ENCODE measurements around the gene KIFC3. TPM values are rescaled to one million over a fixed set of nuclear protein-coding genes. Genes with fewer than 3 reads are reported as not detected.

KIFC3 gene
- total and polyA plus RNA-seq, 2 of the 13 experiments (the other 11 are each of a cell fraction or from before 2014, with no cell fraction given): 42.1 to 45.3 TPM

- TF ChIP-seq SNAPC4 (CRISPR knock-in tag; IDR thresholded peaks at IDR 0.05) (no peak), FOXA3 (CRISPR knock-in tag; IDR thresholded peaks at IDR 0.05) (peak; percentile 77), KMT2B (CRISPR knock-in tag; IDR thresholded peaks at IDR 0.05) (0 out of 2 replicates have a peak, but pooled peaks have one; percentile 45), KMT2A (CRISPR knock-in tag; IDR thresholded peaks at IDR 0.05) (0 out of 2 replicates have a peak, but pooled peaks have one; percentile 28), ZBTB10 (CRISPR knock-in tag; IDR thresholded peaks at IDR 0.05; ENCODE audit: borderline replicate concordance) (peak; percentile 34; the same call in 1 of the 2 replicates), NFIC (IDR thresholded peaks at IDR 0.05; ENCODE audit: low read length) (peak; percentile 28; the same call in 1 of the 2 replicates), DNMT3B (CRISPR knock-in tag; conservative IDR thresholded peaks at IDR 0.05) (no peak), IRF2 (CRISPR knock-in tag; IDR thresholded peaks at IDR 0.05) (peak; percentile 44; the same call in 1 of the 2 replicates), FOXJ3 (CRISPR knock-in tag; IDR thresholded peaks at IDR 0.05; ENCODE audit: borderline replicate concordance) (peak; percentile 88; the same call in 1 of the 2 replicates), ZNF124 (CRISPR knock-in tag; IDR thresholded peaks at IDR 0.05) (0 out of 2 replicates have a peak, but pooled peaks have one; percentile 42), ZNF556 (CRISPR knock-in tag; IDR thresholded peaks at IDR 0.05; ENCODE audit: borderline replicate concordance) (0 out of 2 replicates have a peak, but pooled peaks have one; percentile 47), ZFP62 (CRISPR knock-in tag; IDR thresholded peaks at IDR 0.05) (no peak), DDIT3 (CRISPR knock-in tag; IDR thresholded peaks at IDR 0.05) (no peak), SYNCRIP (IDR thresholded peaks at IDR 0.05; ENCODE audit: insufficient read depth, low read depth, low read length) (no peak), HMG20A (CRISPR knock-in tag; IDR thresholded peaks at IDR 0.05; ENCODE audit: borderline replicate concordance) (peak; percentile 43; the same call in 1 of the 2 replicates), HNF1A (IDR thresholded peaks at IDR 0.05; ENCODE audit: low read depth) (peak; percentile 63), HNF1A (CRISPR knock-in tag; IDR thresholded peaks at IDR 0.05; ENCODE audit: borderline replicate concordance) (peak; percentile 83; the same call in 1 of the 2 replicates), ZNF761 (CRISPR knock-in tag; conservative IDR thresholded peaks at IDR 0.05) (0 out of 2 replicates have a peak, but pooled peaks have one; percentile 28)
Measured at GRCh38 chr16:57709663-57710062, 92.6 kb downstream of the KIFC3 start (continued).

All from HepG2 (cell line).